ENCODE results near the gene GPR55. TPM values are rescaled to one million over a fixed set of nuclear protein-coding genes. Genes with fewer than 3 reads are reported as not detected.

Gene GPR55
- total RNA-seq, 1 experiment from 2014 or later = not detected

DNA sequence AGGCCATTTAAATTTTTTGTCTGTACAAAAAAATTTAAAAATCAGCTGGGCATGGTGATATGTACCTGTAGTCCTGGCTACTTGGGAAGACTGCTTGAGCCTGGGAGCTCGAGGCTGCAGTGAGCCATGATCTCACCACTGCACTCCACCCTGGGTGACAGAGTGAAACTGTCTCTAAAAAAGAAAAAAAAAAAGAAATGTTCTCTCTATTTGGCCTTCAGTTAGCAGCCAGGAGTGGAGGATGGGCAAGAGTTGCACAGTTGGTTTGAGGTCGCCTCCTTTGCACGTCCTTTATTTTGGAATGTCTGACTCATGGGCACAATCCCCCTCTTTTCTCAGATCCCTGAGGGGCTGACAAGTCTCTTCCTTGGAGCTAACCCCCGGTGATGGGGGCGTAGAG, 34.0 kb downstream of the GPR55 start:
- no peak for DNase-seq (ENCODE audit: unreplicated experiment)
- TF ChIP-seq, protein P1, sequence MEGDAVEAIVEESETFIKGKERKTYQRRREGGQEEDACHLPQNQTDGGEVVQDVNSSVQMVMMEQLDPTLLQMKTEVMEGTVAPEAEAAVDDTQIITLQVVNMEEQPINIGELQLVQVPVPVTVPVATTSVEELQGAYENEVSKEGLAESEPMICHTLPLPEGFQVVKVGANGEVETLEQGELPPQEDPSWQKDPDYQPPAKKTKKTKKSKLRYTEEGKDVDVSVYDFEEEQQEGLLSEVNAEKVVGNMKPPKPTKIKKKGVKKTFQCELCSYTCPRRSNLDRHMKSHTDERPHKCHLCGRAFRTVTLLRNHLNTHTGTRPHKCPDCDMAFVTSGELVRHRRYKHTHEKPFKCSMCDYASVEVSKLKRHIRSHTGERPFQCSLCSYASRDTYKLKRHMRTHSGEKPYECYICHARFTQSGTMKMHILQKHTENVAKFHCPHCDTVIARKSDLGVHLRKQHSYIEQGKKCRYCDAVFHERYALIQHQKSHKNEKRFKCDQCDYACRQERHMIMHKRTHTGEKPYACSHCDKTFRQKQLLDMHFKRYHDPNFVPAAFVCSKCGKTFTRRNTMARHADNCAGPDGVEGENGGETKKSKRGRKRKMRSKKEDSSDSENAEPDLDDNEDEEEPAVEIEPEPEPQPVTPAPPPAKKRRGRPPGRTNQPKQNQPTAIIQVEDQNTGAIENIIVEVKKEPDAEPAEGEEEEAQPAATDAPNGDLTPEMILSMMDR (IDR thresholded peaks at IDR 0.05; ENCODE audit: unreplicated experiment) = no peak
- no peaks in the 10 kb centered on the region for H3K4me1 Mint-ChIP-seq (ENCODE audit: insufficient read depth, unreplicated experiment)
- ChIA-PET POLR2A (no interaction called here), CTCF (interaction anchor here (0.8 kb wide), 1 partner anchor 11 kb away, joined by 4 read pairs; no protein-coding TSS in a partner anchor)
- intact Hi-C loops (cut with micrococcal nuclease) = no loop called here
- no peak overlapping the region for H3K27ac Mint-ChIP-seq (ENCODE audit: low read depth, unreplicated experiment)
- H3K4me3 Mint-ChIP-seq (ENCODE audit: unreplicated experiment) = no peak overlapping the region
- H3K36me3 Mint-ChIP-seq (ENCODE audit: insufficient read depth, unreplicated experiment) = no peaks in the 10 kb centered on the region
- no peaks in the 10 kb centered on the region for H3K9me3 Mint-ChIP-seq (ENCODE audit: unreplicated experiment)
- BruUV-seq (replicated peaks) = no TSS peak
- no peaks in the 10 kb centered on the region for H3K27me3 Mint-ChIP-seq (ENCODE audit: insufficient read depth, unreplicated experiment)

DNA sequence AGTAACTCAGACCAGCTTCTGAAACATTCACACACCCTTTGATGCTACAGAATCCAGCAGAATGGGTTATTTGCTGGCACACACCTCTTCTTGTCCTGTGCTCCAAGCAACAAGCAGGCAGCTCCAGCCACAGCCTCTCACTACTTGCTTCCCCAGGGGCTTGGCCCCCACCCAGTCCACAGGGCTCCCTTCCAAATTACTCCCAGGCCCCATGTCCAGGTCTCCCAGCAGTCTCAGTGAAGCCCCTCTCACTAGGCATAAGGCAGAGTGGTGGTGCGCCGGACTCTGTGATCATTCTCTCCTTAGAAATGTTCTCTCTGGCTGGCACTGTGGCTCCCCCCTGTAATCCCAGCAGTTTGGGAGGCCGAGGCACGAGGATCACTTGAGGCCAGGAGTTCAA, 34.4 kb downstream of the GPR55 start:
- TF ChIP-seq, protein P1 (IDR thresholded peaks at IDR 0.05; ENCODE audit: unreplicated experiment) = no peak
- POLR2A ChIA-PET = no interaction called here

DNA sequence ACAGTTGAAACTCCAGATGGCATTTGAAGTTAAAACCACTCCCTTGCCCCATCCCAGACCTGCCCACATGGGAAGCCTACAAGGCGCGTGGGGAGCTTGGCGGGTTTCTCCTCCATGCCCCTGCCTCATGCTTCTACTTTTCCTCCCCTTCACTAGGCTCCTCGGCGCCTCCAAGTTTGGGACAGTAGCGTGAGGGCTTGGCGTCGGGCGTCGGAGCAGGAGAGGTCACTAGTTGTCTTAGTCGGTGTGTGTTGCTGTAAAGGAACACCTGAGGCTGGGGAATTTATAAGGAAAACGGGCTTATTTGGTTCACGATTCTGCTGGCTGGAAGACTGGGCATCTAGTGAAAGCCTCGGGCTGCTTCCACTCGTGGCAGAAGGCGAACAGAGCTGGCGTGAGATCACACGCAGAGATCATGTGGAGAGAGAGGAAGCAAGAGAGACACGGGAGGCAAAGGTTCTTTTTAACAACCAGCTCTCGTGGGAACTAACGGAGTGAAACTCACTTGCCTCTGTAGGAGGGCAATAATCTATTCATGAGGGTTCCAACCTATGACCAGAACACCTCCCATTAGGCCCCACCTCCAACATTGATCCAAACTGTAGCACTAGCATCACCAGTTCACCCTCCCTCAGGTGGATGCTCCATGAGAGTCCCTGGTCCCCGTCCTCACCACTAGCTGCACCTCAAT, 35.0 kb downstream of the GPR55 start:
- TF ChIP-seq, protein P1 (IDR thresholded peaks at IDR 0.05; ENCODE audit: unreplicated experiment) = no peak
- Mint-ChIP-seq H3K27ac (ENCODE audit: low read depth, unreplicated experiment) (no peak overlapping the region), H3K36me3 (ENCODE audit: insufficient read depth, unreplicated experiment) (no peaks in the 10 kb centered on the region), H3K27me3 (ENCODE audit: insufficient read depth, unreplicated experiment) (no peaks in the 10 kb centered on the region), H3K4me1 (ENCODE audit: insufficient read depth, unreplicated experiment) (no peaks in the 10 kb centered on the region), H3K4me3 (ENCODE audit: unreplicated experiment) (no peak overlapping the region), H3K9me3 (ENCODE audit: unreplicated experiment) (no peaks in the 10 kb centered on the region)
- CTCF ChIA-PET = interaction anchor here (0.6 to 0.9 kb wide), 2 partner anchors 15 to 314 kb away, joined by 3 read pairs; no protein-coding TSS in a partner anchor
- intact Hi-C loops (cut with micrococcal nuclease) = no loop called here
- POLR2A ChIA-PET = no interaction called here
- no TSS peak for BruUV-seq (replicated peaks)
- DNase-seq (ENCODE audit: unreplicated experiment) = no peak

More for the DNA sequence above, 34.4 kb downstream of the GPR55 start:
- Mint-ChIP-seq H3K9me3 (ENCODE audit: unreplicated experiment) (no peaks in the 10 kb centered on the region), H3K4me3 (ENCODE audit: unreplicated experiment) (no peak overlapping the region), H3K4me1 (ENCODE audit: insufficient read depth, unreplicated experiment) (no peaks in the 10 kb centered on the region), H3K36me3 (ENCODE audit: insufficient read depth, unreplicated experiment) (no peaks in the 10 kb centered on the region), H3K27ac (ENCODE audit: low read depth, unreplicated experiment) (no peak overlapping the region), H3K27me3 (ENCODE audit: insufficient read depth, unreplicated experiment) (no peaks in the 10 kb centered on the region)
- DNase-seq (ENCODE audit: unreplicated experiment) = no peak
- intact Hi-C loops (cut with micrococcal nuclease) = no loop called here
- CTCF ChIA-PET = interaction anchor here (0.8 to 0.9 kb wide), 2 partner anchors 11 to 15 kb away, joined by 3 to 4 read pairs; no protein-coding TSS in a partner anchor
- no TSS peak for BruUV-seq (replicated peaks)

DNA sequence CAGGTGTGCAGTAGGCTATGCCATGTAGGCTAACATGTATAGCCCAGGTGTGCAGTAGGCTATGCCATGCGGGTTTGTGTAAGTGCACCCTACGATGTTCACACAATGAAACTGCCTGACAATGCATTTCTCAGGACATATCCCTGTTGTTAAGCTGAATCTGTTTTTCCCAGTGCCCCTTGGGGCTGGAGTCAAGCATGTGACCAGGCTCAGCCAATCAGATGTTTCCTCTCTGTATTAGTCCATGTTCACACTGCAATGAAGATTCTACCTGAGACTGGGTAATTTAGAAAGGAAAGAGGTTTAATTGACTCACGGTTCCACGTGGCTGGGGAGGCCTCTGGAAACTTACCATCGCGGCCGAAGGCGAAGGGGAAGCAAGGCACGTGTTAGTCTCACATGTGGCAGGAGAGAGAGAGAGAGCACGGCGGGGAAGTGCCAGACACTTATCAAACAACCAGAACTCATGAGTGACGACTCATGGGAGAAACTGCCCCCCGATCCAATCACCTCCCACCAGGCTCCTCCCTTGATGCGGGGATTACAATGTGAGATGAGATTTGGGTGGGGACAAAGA, 36.1 kb downstream of the GPR55 start:
- Mint-ChIP-seq H3K27me3 (ENCODE audit: insufficient read depth, unreplicated experiment) (no peaks in the 10 kb centered on the region), H3K36me3 (ENCODE audit: insufficient read depth, unreplicated experiment) (no peaks in the 10 kb centered on the region), H3K9me3 (ENCODE audit: unreplicated experiment) (no peaks in the 10 kb centered on the region), H3K4me1 (ENCODE audit: insufficient read depth, unreplicated experiment) (no peaks in the 10 kb centered on the region), H3K4me3 (ENCODE audit: unreplicated experiment) (no peak overlapping the region), H3K27ac (ENCODE audit: low read depth, unreplicated experiment) (no peak overlapping the region)
- ChIA-PET POLR2A (no interaction called here), CTCF (interaction anchor here (0.6 kb wide), 1 partner anchor 99 kb away, joined by 8 read pairs; no protein-coding TSS in a partner anchor)
- no TSS peak for BruUV-seq (replicated peaks)
- DNase-seq (ENCODE audit: unreplicated experiment) = no peak
- TF ChIP-seq, protein P1 (IDR thresholded peaks at IDR 0.05; ENCODE audit: unreplicated experiment) = no peak
- intact Hi-C loops (cut with micrococcal nuclease) = no loop called here

Data from MCF 10A (cell line).